GM12878 (cell line): ENCODE measurements around the gene HSPA2. TPM values are rescaled to one million over a fixed set of nuclear protein-coding genes. Genes with fewer than 3 reads are reported as not detected.

Experiments
- ATAC-seq: fragments of 200-7000 bp; cut with Tn5 transposase; 3 replicates; pipeline ENCODE4 v1.9.1; 2020; ENCODE audit warnings: mild to moderate bottlenecking, moderate library complexity
- BruUV-seq: library from RNA; stranded (reverse); fragments of 400-500 nt; replicated peaks from 2 replicates; lab custom pipeline; 2021; lab: Mats Ljungman, UMichigan
- CTCF ChIA-PET: fragments of 300-600 bp; sonication (Branson Sonifier 250); formaldehyde crosslinking; extraction: SDS; loops from one replicate; lab custom pipeline; 2021; ENCODE audit warnings: inconsistent platforms; lab: Yijun Ruan, JAX
- POLR2A ChIA-PET: fragments of 350-600 bp; formaldehyde crosslinking; extraction: SDS; loops from one replicate; lab custom pipeline; 2021; ENCODE audit warnings: inconsistent platforms; lab: Charles Lee
- RAD21 ChIA-PET: fragments of 300-600 bp; sonication (Branson Sonifier 250); formaldehyde crosslinking; loops from one replicate; lab custom pipeline; 2023; ENCODE audit warnings: antibody characterized with exemption; ENCODE audit not compliant: unreplicated experiment; lab: Charles Lee
- SMC1A ChIA-PET: fragments of 300-600 bp; sonication (Branson Sonifier 250); formaldehyde crosslinking; loops from one replicate; lab custom pipeline; 2023; ENCODE audit not compliant: unreplicated experiment, uncharacterized antibody; lab: Charles Lee
- DNase-seq: peaks from one replicate; pipeline ENCODE4 v3.0.0-alpha.2; 2011; ENCODE audit warnings: low read depth, low spot score
- FAIRE-seq: peaks from 3 replicates; lab custom pipeline; 2011; peaks lifted over from hg19 to GRCh38; lab: Jason Lieb, UNC
- H2AFZ ChIP-seq: 2 replicates; pipeline ENCODE4 v1.6.0; 2011; ENCODE audit warnings: low read depth, low read length, control low read depth; ENCODE audit not compliant: control insufficient read depth
- H3K27ac ChIP-seq: 2 replicates; pipeline ENCODE4 v1.5.1; 2011; ENCODE audit warnings: control low read depth; ENCODE audit not compliant: control insufficient read depth, insufficient read depth
- H3K27me3 ChIP-seq, 2 experiments: replicated peaks in 1 of 2; 2 replicates each; pipeline versions ENCODE4 v1.6.0 to v1.6.1; 2011; ENCODE audit warnings: low read length in 1 of 2; ENCODE audit not compliant: control insufficient read depth in 2 of 2, insufficient read depth in 2 of 2
- H3K36me3 ChIP-seq, 2 experiments: 2 replicates each; pipeline ENCODE4 v1.5.1; 2011; ENCODE audit warnings: low read length in 1 of 2; ENCODE audit not compliant: control insufficient read depth in 2 of 2, insufficient read depth in 2 of 2
- H3K4me1 ChIP-seq: 2 replicates; pipeline ENCODE4 v1.6.1; 2011; ENCODE audit warnings: mild to moderate bottlenecking, low read length, moderate library complexity, mixed read lengths; ENCODE audit not compliant: control insufficient read depth, insufficient read depth
- H3K4me2 ChIP-seq: 2 replicates; pipeline ENCODE4 v1.6.0; 2011; ENCODE audit warnings: control low read depth; ENCODE audit not compliant: control insufficient read depth, insufficient read depth
- H3K4me3 ChIP-seq: fragments of 200-600 bp; sonication (generic); 2 replicates; pipeline ENCODE4 v1.5.1; 2016
- H3K79me2 ChIP-seq: 2 replicates; pipeline ENCODE4 v1.6.0; 2011; ENCODE audit warnings: low read length; ENCODE audit not compliant: control insufficient read depth, insufficient read depth
- H3K9ac ChIP-seq: 2 replicates; pipeline ENCODE4 v1.8.0; 2011; ENCODE audit warnings: low read length, control low read depth, mixed read lengths; ENCODE audit not compliant: control insufficient read depth, insufficient read depth
- H3K9me3 ChIP-seq: replicated peaks from 3 replicates; pipeline ENCODE4 v1.5.1; 2011; ENCODE audit warnings: mild to moderate bottlenecking, low read length; ENCODE audit not compliant: control insufficient read depth, insufficient read depth
- H4K20me1 ChIP-seq: 2 replicates; pipeline ENCODE4 v1.6.0; 2011; ENCODE audit not compliant: control insufficient read depth, insufficient read depth
- CBFB ChIP-seq: IDR thresholded peaks from 2 replicates; pipeline ENCODE4 v1.6.1; 2016; ENCODE audit warnings: antibody characterized with exemption, low read depth
- CHD2 ChIP-seq: IDR thresholded peaks from 2 replicates; pipeline ENCODE4 v1.6.1; 2011; ENCODE audit warnings: low read depth, low read length, improper control_type of control experiment, borderline replicate concordance
- EP300 ChIP-seq, 2 experiments: fragments of 150-350 bp in 1 of 2; IDR thresholded peaks; 2 replicates each; pipeline ENCODE4 v1.6.1; 2011 to 2012; ENCODE audit warnings: low read depth in 2 of 2, low read length in 2 of 2, borderline replicate concordance in 1 of 2, improper control_type of control experiment in 1 of 2, inconsistent platforms in 1 of 2; ENCODE audit not compliant: control insufficient read depth in 1 of 2
- HDAC2 ChIP-seq: fragments of 200-600 bp; sonication (generic); IDR thresholded peaks from 2 replicates; pipeline ENCODE4 v1.6.1; 2017
- MYC ChIP-seq: IDR thresholded peaks from 2 replicates; pipeline ENCODE4 v1.6.1; 2011; ENCODE audit warnings: mild to moderate bottlenecking, low read length, moderate library complexity, inconsistent platforms; ENCODE audit not compliant: insufficient read depth, insufficient replicate concordance, insufficient read length, severe bottlenecking
- RCOR1 ChIP-seq: conservative IDR thresholded peaks from 2 replicates; pipeline ENCODE4 v1.6.1; 2012; ENCODE audit warnings: low read depth, low read length, improper control_type of control experiment
- RUNX3 ChIP-seq: IDR thresholded peaks from 2 replicates; pipeline ENCODE4 v1.6.1; 2012; ENCODE audit warnings: low read length, inconsistent platforms
- SMC3 ChIP-seq: IDR thresholded peaks from 2 replicates; pipeline ENCODE4 v1.6.1; 2011; ENCODE audit warnings: low read length, improper control_type of control experiment, borderline replicate concordance
- STAT1 ChIP-seq: fragments of 450-650 bp; conservative IDR thresholded peaks from 2 replicates; pipeline ENCODE4 v1.6.1; 2014; ENCODE audit warnings: antibody characterized with exemption, mild to moderate bottlenecking
- YY1 ChIP-seq: IDR thresholded peaks from 2 replicates; pipeline ENCODE4 v1.6.1; 2011; ENCODE audit warnings: low read depth, mild to moderate bottlenecking, low read length
- WGBS: methylation state at CpG from one replicate; pipeline ENCODE4 v1.1.6; 2016; ENCODE audit warnings: low lambda C conversion rate; ENCODE audit not compliant: insufficient replicate concordance, insufficient coverage; ENCODE audit errors: missing lambda C conversion rate; 5-methylcytosine and 5-hydroxymethylcytosine counted together
- in situ Hi-C: fragments of 300-500 bp; cut with MboI; formaldehyde crosslinking; loops from 9 replicates; pipeline ENCODE4 v1.14.3; 2018; ENCODE audit warnings: mixed read lengths
- intact Hi-C: fragments of 100-400 bp; cut with micrococcal nuclease; formaldehyde crosslinking; loops from one replicate; pipeline ENCODE4 v1.14.2; 2022; ENCODE audit not compliant: unreplicated experiment
- polyA plus RNA-seq, 11 experiments: library from polyadenylated mRNA; depleted of rRNA in 4 of 11; unstranded in 6 of 11; stranded (reverse) in 5 of 11; fragments of >200 nt; fragmentation: Nextera tagmentation in 4 of 11; fragmentation: Illumina TruSeq in 1 of 11; extraction: Ambion mirVana in 4 of 11; extraction: Trizol in 1 of 11; gene quantifications; 1 replicate in 1 of 11; 2 replicates in 10 of 11; pipeline versions ENCODE4 v1.2.1 to v1.2.3, GENCODE V29; 2011 to 2016; ENCODE audit warnings: inconsistent platforms in 2 of 11, missing spikeins in 2 of 11, low read depth in 1 of 11
- total RNA-seq, 4 experiments: library from RNA; depleted of rRNA in 3 of 4; stranded (reverse); fragments of >200 nt in 3 of 4; fragmentation: Illumina TruSeq in 1 of 4; extraction: Trizol in 1 of 4; gene quantifications; 2 replicates each; pipeline versions ENCODE4 v1.2.1 to v1.2.3, GENCODE V29; 2013 to 2021
- TF ChIP-seq, protein P1 (sequence below): fragments of 450-650 bp; IDR thresholded peaks from 2 replicates; pipeline ENCODE4 v1.6.1; 2017; ENCODE audit warnings: antibody characterized with exemption, mild to moderate bottlenecking, moderate library complexity
- TF ChIP-seq, protein P2 (sequence below): fragments of 450-650 bp; IDR thresholded peaks from 2 replicates; pipeline ENCODE4 v1.6.1; 2016; ENCODE audit warnings: mild to moderate bottlenecking, moderate library complexity, borderline replicate concordance

HSPA2 gene
- total and polyA plus RNA-seq, 10 of the 15 experiments (the other 5 are each of a cell fraction or from before 2014, with no cell fraction given) = 0.02 to 1.2 (median 0.65) TPM

DNA sequence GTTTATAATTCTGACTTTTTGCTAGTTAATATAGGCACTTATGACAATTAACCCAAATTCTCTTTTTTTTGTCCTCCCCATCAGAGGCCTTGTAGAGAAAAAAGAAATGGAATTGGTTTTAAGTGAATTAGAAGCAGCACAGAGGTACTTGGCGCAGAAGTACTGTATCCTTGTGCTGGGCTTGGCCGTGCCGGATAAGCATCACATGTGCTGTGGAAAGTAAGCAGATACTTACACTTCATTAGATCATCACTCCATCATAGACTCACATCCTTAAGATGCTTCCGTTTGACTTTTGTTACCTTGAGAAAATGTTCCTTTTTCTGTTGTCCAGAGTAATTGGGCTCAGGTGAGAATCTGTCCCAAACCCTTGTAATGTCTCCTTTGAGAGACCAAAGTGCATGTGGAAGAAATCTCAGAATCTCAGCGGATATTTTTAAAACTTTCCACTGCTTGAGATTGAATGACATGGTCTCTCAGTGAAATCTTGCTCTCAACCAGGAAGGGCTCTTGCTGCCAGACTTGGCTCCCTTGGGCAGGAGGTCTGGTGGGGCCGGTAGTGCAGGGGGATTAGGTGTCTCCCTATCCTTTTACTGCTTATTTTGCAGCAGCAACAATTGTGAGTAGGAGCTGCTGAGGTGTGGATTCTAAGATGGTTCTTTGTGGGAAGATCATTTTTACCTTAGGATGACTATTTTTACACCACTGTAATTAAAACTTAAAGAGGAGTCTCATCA, 34.0 kb downstream of the HSPA2 start (continued):
- TF ChIP-seq, protein P1, sequence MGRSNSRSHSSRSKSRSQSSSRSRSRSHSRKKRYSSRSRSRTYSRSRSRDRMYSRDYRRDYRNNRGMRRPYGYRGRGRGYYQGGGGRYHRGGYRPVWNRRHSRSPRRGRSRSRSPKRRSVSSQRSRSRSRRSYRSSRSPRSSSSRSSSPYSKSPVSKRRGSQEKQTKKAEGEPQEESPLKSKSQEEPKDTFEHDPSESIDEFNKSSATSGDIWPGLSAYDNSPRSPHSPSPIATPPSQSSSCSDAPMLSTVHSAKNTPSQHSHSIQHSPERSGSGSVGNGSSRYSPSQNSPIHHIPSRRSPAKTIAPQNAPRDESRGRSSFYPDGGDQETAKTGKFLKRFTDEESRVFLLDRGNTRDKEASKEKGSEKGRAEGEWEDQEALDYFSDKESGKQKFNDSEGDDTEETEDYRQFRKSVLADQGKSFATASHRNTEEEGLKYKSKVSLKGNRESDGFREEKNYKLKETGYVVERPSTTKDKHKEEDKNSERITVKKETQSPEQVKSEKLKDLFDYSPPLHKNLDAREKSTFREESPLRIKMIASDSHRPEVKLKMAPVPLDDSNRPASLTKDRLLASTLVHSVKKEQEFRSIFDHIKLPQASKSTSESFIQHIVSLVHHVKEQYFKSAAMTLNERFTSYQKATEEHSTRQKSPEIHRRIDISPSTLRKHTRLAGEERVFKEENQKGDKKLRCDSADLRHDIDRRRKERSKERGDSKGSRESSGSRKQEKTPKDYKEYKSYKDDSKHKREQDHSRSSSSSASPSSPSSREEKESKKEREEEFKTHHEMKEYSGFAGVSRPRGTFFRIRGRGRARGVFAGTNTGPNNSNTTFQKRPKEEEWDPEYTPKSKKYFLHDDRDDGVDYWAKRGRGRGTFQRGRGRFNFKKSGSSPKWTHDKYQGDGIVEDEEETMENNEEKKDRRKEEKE = no peak
- TF ChIP-seq CBFB (no peak), EP300 (IDR thresholded peaks at IDR 0.05; ENCODE audit: borderline replicate concordance in 1 of 2, control insufficient read depth in 1 of 2, low read depth in 2 of 2, low read length in 2 of 2) (no peak), CHD2 (no peak), SMC3 (no peak), STAT1 (no peak)

DNA sequence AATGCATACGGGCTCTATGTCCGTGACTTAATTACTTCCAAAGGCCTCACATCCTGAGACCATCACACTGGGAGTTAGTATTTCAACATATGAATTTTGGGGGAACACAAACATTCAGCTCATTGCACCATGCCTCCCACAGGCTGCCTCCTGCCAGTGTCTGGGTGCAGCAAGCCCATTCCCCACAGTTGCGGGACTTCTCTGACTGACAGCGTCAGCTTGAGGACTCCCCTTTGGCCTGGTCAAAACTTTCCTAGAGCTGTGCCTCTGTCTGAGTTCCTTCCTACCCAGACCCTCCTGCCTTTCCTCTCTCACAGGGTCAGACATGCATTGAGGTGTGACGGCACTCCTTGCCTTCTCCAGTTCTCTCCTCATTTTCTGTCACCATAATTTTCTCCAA, 36.7 kb downstream of the HSPA2 start:
- no peaks in the 10 kb centered on the region; a peak in 1 of 4 replicates for H3K27me3 ChIP-seq
- H3K9ac ChIP-seq = no peak overlapping the region
- ChIA-PET POLR2A (no interaction called here), SMC1A (no interaction called here), CTCF (no interaction called here), RAD21 (interaction anchor here (0.6 kb wide), 1 partner anchor 19 kb away, joined by 3 read pairs; no protein-coding TSS in a partner anchor)
- no peaks in the 10 kb centered on the region for H3K79me2 ChIP-seq
- no peak overlapping the region for H3K4me3 ChIP-seq
- no peak for FAIRE-seq
- H3K4me1 ChIP-seq = no peaks in the 10 kb centered on the region
- 88% methylated on average over 5 of the region's 5 CpGs for WGBS
- ATAC-seq = no peak
- no peak overlapping the region for H3K4me2 ChIP-seq
- in situ Hi-C loops = no loop called here
- no TSS peak for BruUV-seq
- no peak overlapping the region for H3K27ac ChIP-seq
- H3K9me3 ChIP-seq = no peaks in the 10 kb centered on the region
- H4K20me1 ChIP-seq = no peaks in the 10 kb centered on the region
- DNase-seq = no peak
- no peak overlapping the region for H2AFZ ChIP-seq
- intact Hi-C loops = no loop called here
- no peaks in the 10 kb centered on the region for H3K36me3 ChIP-seq
- TF ChIP-seq RCOR1 (no peak), MYC (no peak), YY1 (no peak), HDAC2 (no peak), RUNX3 (no peak)
- TF ChIP-seq, protein P2, sequence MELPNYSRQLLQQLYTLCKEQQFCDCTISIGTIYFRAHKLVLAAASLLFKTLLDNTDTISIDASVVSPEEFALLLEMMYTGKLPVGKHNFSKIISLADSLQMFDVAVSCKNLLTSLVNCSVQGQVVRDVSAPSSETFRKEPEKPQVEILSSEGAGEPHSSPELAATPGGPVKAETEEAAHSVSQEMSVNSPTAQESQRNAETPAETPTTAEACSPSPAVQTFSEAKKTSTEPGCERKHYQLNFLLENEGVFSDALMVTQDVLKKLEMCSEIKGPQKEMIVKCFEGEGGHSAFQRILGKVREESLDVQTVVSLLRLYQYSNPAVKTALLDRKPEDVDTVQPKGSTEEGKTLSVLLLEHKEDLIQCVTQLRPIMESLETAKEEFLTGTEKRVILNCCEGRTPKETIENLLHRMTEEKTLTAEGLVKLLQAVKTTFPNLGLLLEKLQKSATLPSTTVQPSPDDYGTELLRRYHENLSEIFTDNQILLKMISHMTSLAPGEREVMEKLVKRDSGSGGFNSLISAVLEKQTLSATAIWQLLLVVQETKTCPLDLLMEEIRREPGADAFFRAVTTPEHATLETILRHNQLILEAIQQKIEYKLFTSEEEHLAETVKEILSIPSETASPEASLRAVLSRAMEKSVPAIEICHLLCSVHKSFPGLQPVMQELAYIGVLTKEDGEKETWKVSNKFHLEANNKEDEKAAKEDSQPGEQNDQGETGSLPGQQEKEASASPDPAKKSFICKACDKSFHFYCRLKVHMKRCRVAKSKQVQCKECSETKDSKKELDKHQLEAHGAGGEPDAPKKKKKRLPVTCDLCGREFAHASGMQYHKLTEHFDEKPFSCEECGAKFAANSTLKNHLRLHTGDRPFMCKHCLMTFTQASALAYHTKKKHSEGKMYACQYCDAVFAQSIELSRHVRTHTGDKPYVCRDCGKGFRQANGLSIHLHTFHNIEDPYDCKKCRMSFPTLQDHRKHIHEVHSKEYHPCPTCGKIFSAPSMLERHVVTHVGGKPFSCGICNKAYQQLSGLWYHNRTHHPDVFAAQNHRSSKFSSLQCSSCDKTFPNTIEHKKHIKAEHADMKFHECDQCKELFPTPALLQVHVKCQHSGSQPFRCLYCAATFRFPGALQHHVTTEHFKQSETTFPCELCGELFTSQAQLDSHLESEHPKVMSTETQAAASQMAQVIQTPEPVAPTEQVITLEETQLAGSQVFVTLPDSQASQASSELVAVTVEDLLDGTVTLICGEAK = no peak
